GM12892 (cell line): ENCODE measurements around the gene NUP93.

Experiments used
- POLR2AphosphoS5 ChIP-seq: IDR thresholded peaks from 2 replicates; pipeline ENCODE4 v1.6.1; 2011; ENCODE audit warnings: low read depth, low read length, control low read depth
- TAF1 ChIP-seq: IDR thresholded peaks from 2 replicates; pipeline ENCODE4 v1.6.1; 2011; ENCODE audit warnings: low read depth, mild to moderate bottlenecking, control low read depth, low read length, borderline replicate concordance

DNA sequence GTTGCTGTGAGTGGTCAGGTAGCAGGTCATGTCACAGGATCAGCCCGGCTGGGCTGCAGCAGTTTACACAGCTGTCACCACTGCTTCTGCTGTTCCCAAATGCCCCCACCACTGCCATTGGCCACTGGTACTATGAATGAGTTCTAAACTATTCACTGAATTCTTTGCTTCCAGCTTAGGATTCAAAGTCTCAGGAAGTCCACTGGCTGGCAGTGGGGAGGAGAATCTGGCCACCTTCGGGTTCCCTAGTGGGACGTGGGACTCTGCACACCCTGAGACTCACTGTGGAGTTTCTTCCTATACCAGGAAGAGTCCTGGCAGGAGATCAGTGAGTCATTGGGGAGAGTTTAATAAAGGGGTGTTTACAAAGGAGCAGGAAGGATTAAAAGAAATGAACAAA is 40.8 kb upstream of the NUP93 start:
- TF ChIP-seq POLR2AphosphoS5: no peak
- no peak for TF ChIP-seq TAF1
